Central memory CD4-positive, alpha-beta T cell (primary cell): ENCODE results near the gene TIMM23B.
"Not testable (repeated sequence)": the region's sequence is repeated elsewhere in the genome, so short reads cannot be mapped to it uniquely, and the experiment has no call there.

Experiments used
- DNase-seq: peaks from one replicate; pipeline ENCODE4 v3.0.0; 2022
- total RNA-seq, 3 experiments: gene quantifications; one replicate each; lab custom pipeline; 2026; lab: John Stamatoyannopoulos, UW

Gene TIMM23B
- 3.0 to 8.6 (median 4.1) reads per million in 3 experiments for total RNA-seq

GRCh38 chr10:49941447-49942338 lies at the start of gene TIMM23B, which contains the start of gene PARG:
TSS of gene TIMM23B (plus strand) at chr10:49942053. CDS start at chr10:49942195, 142 bp downstream.
TSS of gene PARG (minus strand) at chr10:49942027. CDS start at chr10:49941725, 302 bp downstream.
- peak; percentile 84 for DNase-seq

- DNase-seq = not testable (repeated sequence)
These were observed 41.9 kb upstream of the TIMM23B start for GRCh38 chr10:49899999-49900398.

GRCh38 chr10:49900406-49900805 lies 41.4 kb upstream of the TIMM23B start:
- DNase-seq = not testable (repeated sequence)

- DNase-seq = not testable (repeated sequence)
These were observed 38.0 kb upstream of the TIMM23B start for GRCh38 chr10:49903829-49904228.

GRCh38 chr10:49908290-49909080 lies 33.4 kb upstream of the TIMM23B start:
- DNase-seq = not testable (repeated sequence)

- DNase-seq = not testable (repeated sequence)
These were observed 31.6 kb upstream of the TIMM23B start for GRCh38 chr10:49910295-49910694.

GRCh38 chr10:49916451-49916850 lies 25.4 kb upstream of the TIMM23B start:
- DNase-seq = not testable (repeated sequence)

GRCh38 chr10:49917927-49918326 lies 23.9 kb upstream of the TIMM23B start:
- DNase-seq = not testable (repeated sequence)

- not testable (repeated sequence) for DNase-seq
These were observed 19.8 kb upstream of the TIMM23B start for GRCh38 chr10:49922041-49922440.

- DNase-seq = not testable (repeated sequence)
These were observed 18.3 kb upstream of the TIMM23B start for GRCh38 chr10:49923572-49923971.

- DNase-seq = not testable (repeated sequence)
These were observed 10.6 kb upstream of the TIMM23B start for GRCh38 chr10:49931276-49931675.

GRCh38 chr10:49931959-49932728 lies 9.7 kb upstream of the TIMM23B start:
- DNase-seq = not testable (repeated sequence)

- DNase-seq = not testable (repeated sequence)
These were observed 469 bp downstream of the TIMM23B start for GRCh38 chr10:49942339-49942705.

- DNase-seq = not testable (repeated sequence)
These were observed 1.8 kb downstream of the TIMM23B start for GRCh38 chr10:49943607-49944006.

GRCh38 chr10:49948142-49948541 lies 6.3 kb downstream of the TIMM23B start:
- DNase-seq = not testable (repeated sequence)

GRCh38 chr10:49948737-49949136 lies 6.9 kb downstream of the TIMM23B start:
- not testable (repeated sequence) for DNase-seq

- not testable (repeated sequence) for DNase-seq
These were observed 10.2 kb downstream of the TIMM23B start for GRCh38 chr10:49952006-49952405.

- not testable (repeated sequence) for DNase-seq
These were observed 11.3 kb downstream of the TIMM23B start for GRCh38 chr10:49953122-49953521.

GRCh38 chr10:49970331-49970857 lies 28.5 kb downstream of the TIMM23B start:
- not testable (repeated sequence) for DNase-seq

- not testable (repeated sequence) for DNase-seq
These were observed 29.6 kb downstream of the TIMM23B start for GRCh38 chr10:49971466-49971865.

GRCh38 chr10:49972094-49972493 lies 30.2 kb downstream of the TIMM23B start:
- not testable (repeated sequence) for DNase-seq

- not testable (repeated sequence) for DNase-seq
These were observed 35.9 kb downstream of the TIMM23B start for GRCh38 chr10:49977756-49978155.
